HCT116 (cell line): ENCODE measurements around the gene ELOB. TPM values are rescaled to one million over a fixed set of nuclear protein-coding genes. Genes with fewer than 3 reads are reported as not detected.

Source experiments
- ATAC-seq: fragments of 200-7000 bp; cut with Tn5 transposase; 2 replicates; pipeline ENCODE4 v1.9.1; 2020; ENCODE audit warnings: mild to moderate bottlenecking, moderate library complexity
- BruUV-seq: library from RNA; stranded (reverse); fragments of 400-500 nt; replicated peaks from 2 replicates; lab custom pipeline; 2021; lab: Mats Ljungman, UMichigan
- CTCF ChIA-PET: fragments of 300-600 bp; sonication (Branson Sonifier 250); formaldehyde crosslinking; loops from one replicate; lab custom pipeline; 2021; ENCODE audit warnings: antibody characterized with exemption; lab: Charles Lee
- POLR2A ChIA-PET: fragments of 300-600, 350-600 bp; sonication (Branson Sonifier 250); formaldehyde crosslinking; loops from one replicate; lab custom pipeline; 2021; ENCODE audit warnings: antibody characterized with exemption; lab: Charles Lee
- RAD21 ChIA-PET, 2 experiments: fragments of 300-600 bp; sonication (Branson Sonifier 250); formaldehyde crosslinking; loops; one replicate each; lab custom pipeline; 2023; ENCODE audit warnings: low total read pairs in 2 of 2; ENCODE audit not compliant: uncharacterized antibody in 2 of 2, unreplicated experiment in 2 of 2, low non-redundant PET in 1 of 2; lab: Charles Lee
- DNase-seq: peaks from one replicate; pipeline ENCODE4 v3.0.0-alpha.2; 2010; ENCODE audit warnings: low read depth, low spot score
- H2AFZ ChIP-seq: fragments of 200-600 bp; shearing (Covaris generic), sonication (generic); 2 replicates; pipeline ENCODE4 v1.6.1; 2017; ENCODE audit warnings: low read depth, mixed run types, mixed read lengths, antibody characterized with exemption, low read length; ENCODE audit not compliant: poor library complexity, severe bottlenecking
- H3K27ac ChIP-seq: 2 replicates; pipeline ENCODE4 v1.5.1; 2012; ENCODE audit warnings: low read depth, low read length
- H3K27me3 ChIP-seq: fragments of 200-600 bp; sonication (generic); 2 replicates; pipeline ENCODE4 v1.6.1; 2016; ENCODE audit warnings: mixed run types, low read length, mixed read lengths; ENCODE audit not compliant: insufficient read depth
- H3K36me3 ChIP-seq, 2 experiments: fragments of 200-500 bp in 1 of 2; fragments of 200-600 bp in 1 of 2; sonication (Bioruptor generic) in 1 of 2; sonication (generic) in 1 of 2; 2 replicates each; pipeline versions ENCODE4 v1.5.1 to v1.6.1; 2014 to 2016; ENCODE audit warnings: low read length in 2 of 2, inconsistent platforms in 1 of 2, mixed read lengths in 1 of 2, mixed run types in 1 of 2; ENCODE audit not compliant: insufficient read depth in 2 of 2, control insufficient read depth in 1 of 2
- H3K4me1 ChIP-seq, 2 experiments: fragments of 200-600 bp in 1 of 2; sonication (generic) in 1 of 2; 2 replicates each; pipeline versions ENCODE4 v1.5.1 to v1.6.1; 2012 to 2017; ENCODE audit warnings: low read length in 2 of 2, inconsistent platforms in 1 of 2, mild to moderate bottlenecking in 1 of 2, mixed read lengths in 1 of 2, mixed run types in 1 of 2, moderate library complexity in 1 of 2; ENCODE audit not compliant: insufficient read depth in 2 of 2, control insufficient read depth in 1 of 2
- H3K4me2 ChIP-seq: fragments of 200-600 bp; sonication (generic); 2 replicates; pipeline ENCODE4 v1.6.1; 2017; ENCODE audit warnings: mixed run types, low read length, mixed read lengths
- H3K4me3 ChIP-seq, 2 experiments: fragments of 200-600 bp in 1 of 2; sonication (generic) in 1 of 2; replicated peaks in 1 of 2; 2 replicates each; pipeline ENCODE4 v1.5.1; 2011 to 2016; ENCODE audit warnings: low read length in 2 of 2, control low read depth in 1 of 2, low read depth in 1 of 2, mild to moderate bottlenecking in 1 of 2, mixed read lengths in 1 of 2, mixed run types in 1 of 2
- H3K79me2 ChIP-seq: fragments of 200-600 bp; sonication (generic); 2 replicates; pipeline ENCODE4 v1.6.1; 2017; ENCODE audit warnings: mild to moderate bottlenecking, mixed run types, low read length, moderate library complexity, mixed read lengths; ENCODE audit not compliant: insufficient read depth
- H3K9ac ChIP-seq: fragments of 200-600 bp; sonication (generic); 2 replicates; pipeline ENCODE4 v1.6.1; 2016; ENCODE audit warnings: low read length, mixed read lengths
- H3K9me2 ChIP-seq: fragments of 200-600 bp; sonication (generic), shearing (Covaris generic); 2 replicates; pipeline ENCODE4 v1.6.1; 2017; ENCODE audit warnings: mixed run types, mild to moderate bottlenecking, moderate library complexity; ENCODE audit not compliant: insufficient read depth
- H3K9me3 ChIP-seq, 2 experiments: fragments of 200-500 bp in 1 of 2; fragments of 200-600 bp in 1 of 2; sonication (Bioruptor generic) in 1 of 2; sonication (generic) in 1 of 2; 2 replicates each; pipeline ENCODE4 v1.6.1; 2014 to 2017; ENCODE audit warnings: low read length in 2 of 2, mixed read lengths in 2 of 2, inconsistent platforms in 1 of 2, low read depth in 1 of 2, mild to moderate bottlenecking in 1 of 2, mixed run types in 1 of 2, moderate library complexity in 1 of 2; ENCODE audit not compliant: control insufficient read depth in 1 of 2, insufficient read depth in 1 of 2
- H4K20me1 ChIP-seq: fragments of 200-600 bp; sonication (generic), shearing (Covaris generic); 2 replicates; pipeline ENCODE4 v1.6.1; 2017; ENCODE audit warnings: mixed run types, mild to moderate bottlenecking, moderate library complexity; ENCODE audit not compliant: insufficient read depth
- CBX3 ChIP-seq: IDR thresholded peaks from 2 replicates; pipeline ENCODE4 v1.6.1; 2012; ENCODE audit warnings: low read depth
- CTCF ChIP-seq, 3 experiments: fragments of 200-600 bp in 1 of 3; sonication (generic) in 1 of 3; IDR thresholded peaks in 2 of 3; conservative IDR thresholded peaks in 1 of 3; 2 replicates each; pipeline ENCODE4 v1.5.1; 2012 to 2017; ENCODE audit warnings: low read depth in 2 of 3, low read length in 2 of 3, antibody characterized with exemption in 1 of 3, borderline replicate concordance in 1 of 3, control low read depth in 1 of 3, mild to moderate bottlenecking in 1 of 3, mixed read lengths in 1 of 3, mixed run types in 1 of 3, moderate library complexity in 1 of 3; ENCODE audit not compliant: insufficient read depth in 1 of 3
- EZH2 ChIP-seq: fragments of 200-600 bp; sonication (generic); IDR thresholded peaks from 2 replicates; pipeline ENCODE4 v1.6.1; 2017; ENCODE audit warnings: antibody characterized with exemption, mixed run types
- FOSL1 ChIP-seq: IDR thresholded peaks from 2 replicates; pipeline ENCODE4 v1.6.1; 2012; ENCODE audit warnings: low read depth
- POLR2AphosphoS5 ChIP-seq: IDR thresholded peaks from 2 replicates; pipeline ENCODE4 v1.6.1; 2011; ENCODE audit warnings: mild to moderate bottlenecking, low read depth, low read length, moderate library complexity
- REST ChIP-seq: IDR thresholded peaks from 2 replicates; pipeline ENCODE4 v1.6.1; 2012; ENCODE audit warnings: low read depth
- ZBTB33 ChIP-seq: IDR thresholded peaks from 2 replicates; pipeline ENCODE4 v1.6.1; 2011; ENCODE audit warnings: mild to moderate bottlenecking, low read length, moderate library complexity; ENCODE audit not compliant: insufficient replicate concordance; ENCODE audit errors: extremely low read depth
- ZNF274 ChIP-seq: fragments of 200-500 bp; sonication (Bioruptor generic); IDR thresholded peaks from 2 replicates; pipeline ENCODE4 v1.6.1; 2014; ENCODE audit warnings: mild to moderate bottlenecking, low read depth, low read length, inconsistent platforms
- intact Hi-C: fragments of 100-400 bp; cut with micrococcal nuclease; formaldehyde crosslinking; loops from 2 replicates; pipeline ENCODE4 v1.10.0; 2022
- total RNA-seq: library from RNA; stranded (reverse); gene quantifications from one replicate; pipeline ENCODE4 v1.2.1, GENCODE V29; 2021; ENCODE audit not compliant: unreplicated experiment

ELOB gene
- total RNA-seq, 1 experiment from 2014 or later = 239 TPM

- BruUV-seq = no TSS peak
- no peak for TF ChIP-seq FOSL1
- TF ChIP-seq ZNF274 = no peak
- no peak for TF ChIP-seq POLR2AphosphoS5
- no peak for TF ChIP-seq EZH2
- TF ChIP-seq REST = no peak
- TF ChIP-seq CBX3 = no peak
- TF ChIP-seq CTCF (IDR thresholded peaks at IDR 0.05 in 2 of 3, conservative IDR thresholded peaks at IDR 0.05 in 1 of 3; ENCODE audit: borderline replicate concordance in 1 of 3, insufficient read depth in 1 of 3, low read depth in 2 of 3, low read length in 2 of 3) = no peak
- no peak for TF ChIP-seq ZBTB33
- no peak for DNase-seq
- H3K9me3 ChIP-seq = no peaks in the 10 kb centered on the region
- H2AFZ ChIP-seq = no peak within 1 kb of the TSS
- H4K20me1 ChIP-seq = no peaks in the 10 kb centered on the region
- H3K79me2 ChIP-seq = no peaks in the 10 kb centered on the region
- intact Hi-C loops = no loop called here
- H3K4me1 ChIP-seq = peaks cover 4 to 8% of the 10 kb centered on the region in 2 experiments; a peak in 3 of 4 replicates
- RAD21 ChIA-PET = no interaction called here
- no peak for ATAC-seq
- no peak within 1 kb of the TSS for H3K4me2 ChIP-seq
- H3K27ac ChIP-seq = peak within 1 kb of the TSS; percentile 22; the same call in 1 of the 2 replicates
- no peaks in the 10 kb centered on the region for H3K9me2 ChIP-seq
- no peak within 1 kb of the TSS for H3K4me3 ChIP-seq
- CTCF ChIA-PET = no interaction called here
- no peaks in the 10 kb centered on the region for H3K27me3 ChIP-seq
- POLR2A ChIA-PET = interaction anchor here (0.7 kb wide), 1 partner anchor 69 kb away, joined by 3 read pairs; no protein-coding TSS in a partner anchor
- no peaks in the 10 kb centered on the region for H3K36me3 ChIP-seq
- no peak within 1 kb of the TSS for H3K9ac ChIP-seq
Measured at GRCh38 chr16:2787406-2787805, 10.3 kb upstream of the ELOB start, which contains the start of gene PRSS33. TSS of gene PRSS33 (minus strand) at chr16:2787560. CDS start at chr16:2786547, 1,013 bp downstream.
